ENCODE measurements around the gene SST.

- TF ChIP-seq EP300 (IDR thresholded peaks at IDR 0.05) (no peak), CTCF (IDR thresholded peaks at IDR 0.05) (no peak), POLR2A (IDR thresholded peaks at IDR 0.05) (no peak)
Observed at GRCh38 chr3:187695449-187695848, 25.3 kb upstream of the SST start.
